GM18505 (cell line): Measurements from ENCODE around the gene SEMA5B.

Source experiments
- ATAC-seq: cut with Tn5 transposase; IDR thresholded peaks from one replicate; pipeline ENCODE4 v1.9.1; 2021; ENCODE audit not compliant: unreplicated experiment
- POLR2A ChIP-seq: IDR thresholded peaks from 4 replicates; pipeline ENCODE4 v1.6.1; 2011; ENCODE audit warnings: borderline replicate concordance; ENCODE audit not compliant: insufficient read depth, insufficient read length; ENCODE audit errors: extremely low read depth

Gene SEMA5B

DNA sequence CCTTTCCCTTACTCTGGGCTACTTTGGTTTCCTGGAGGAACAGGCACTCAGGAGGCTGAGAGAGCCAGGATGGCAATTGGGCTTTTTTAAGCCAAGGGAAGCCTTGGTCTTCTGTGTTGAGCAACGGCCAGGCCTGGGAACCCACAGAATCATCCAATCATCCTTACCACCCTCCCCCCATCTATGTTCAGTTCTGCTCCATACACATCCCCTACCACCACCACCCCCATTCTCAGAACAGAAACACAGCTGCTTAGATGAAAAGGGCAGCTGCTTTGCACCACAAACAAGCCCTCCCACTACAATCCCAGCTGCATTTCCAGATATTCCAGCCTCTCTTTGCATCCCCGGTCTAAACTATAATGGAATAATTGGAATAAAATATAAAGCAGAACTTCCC, 21.0 kb downstream of the SEMA5B start:
- no peak for ATAC-seq
- TF ChIP-seq POLR2A = no peak

DNA sequence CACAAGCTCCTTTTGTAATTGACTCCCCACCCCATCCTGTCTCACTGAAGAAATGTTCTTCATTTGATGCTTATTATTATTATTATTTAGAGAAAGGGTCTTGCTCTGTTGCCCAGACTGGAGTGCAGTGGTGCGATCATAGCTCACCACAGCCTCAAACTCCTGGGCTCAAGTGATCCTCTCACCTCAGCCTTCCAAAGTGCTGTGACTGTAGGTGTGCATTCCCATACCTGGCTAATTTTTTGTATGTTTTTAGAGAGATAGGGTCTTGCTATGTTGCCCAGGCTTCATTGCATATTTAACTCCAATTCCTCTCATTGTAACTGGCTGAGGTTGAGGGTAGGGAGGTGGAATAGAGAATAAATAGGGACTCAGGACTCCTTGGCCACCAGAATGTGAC, 22.3 kb downstream of the SEMA5B start:
- no peak for ATAC-seq

DNA sequence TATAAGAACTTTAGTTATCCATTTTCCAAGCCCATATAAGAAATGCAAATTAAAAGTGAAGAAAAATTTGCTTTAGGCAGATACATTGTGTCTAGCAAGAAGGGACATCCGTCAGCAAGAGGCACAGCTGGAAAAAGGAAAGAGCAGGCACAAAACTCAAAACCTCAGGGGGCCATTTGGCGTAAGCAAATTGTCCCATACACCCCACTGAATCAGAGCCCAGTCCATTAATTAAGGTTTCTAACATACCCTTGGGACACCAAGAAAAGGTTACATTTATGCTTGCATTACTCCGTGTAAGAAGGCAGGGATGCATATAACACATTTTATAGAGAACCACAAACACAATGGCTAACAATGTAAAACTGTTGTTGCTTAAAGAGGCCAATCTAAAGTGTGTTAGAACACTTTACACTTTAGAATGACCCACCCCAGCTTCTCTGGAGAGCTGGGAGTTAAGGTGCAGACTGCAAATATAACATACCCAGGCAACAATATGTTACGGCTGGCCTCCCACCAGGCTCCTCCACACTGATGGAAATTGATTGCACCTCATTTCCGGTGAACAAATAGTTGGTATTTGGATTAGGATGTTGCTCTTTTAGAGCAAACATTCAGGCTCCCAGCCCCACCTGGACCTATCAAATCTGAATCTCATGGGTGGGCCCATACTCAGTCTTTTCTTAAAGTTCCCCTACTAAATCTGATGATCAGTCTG, 23.2 kb downstream of the SEMA5B start:
- no peak for TF ChIP-seq POLR2A
- ATAC-seq = no peak

More for the DNA sequence above, 22.3 kb downstream of the SEMA5B start:
- no peak for TF ChIP-seq POLR2A

DNA sequence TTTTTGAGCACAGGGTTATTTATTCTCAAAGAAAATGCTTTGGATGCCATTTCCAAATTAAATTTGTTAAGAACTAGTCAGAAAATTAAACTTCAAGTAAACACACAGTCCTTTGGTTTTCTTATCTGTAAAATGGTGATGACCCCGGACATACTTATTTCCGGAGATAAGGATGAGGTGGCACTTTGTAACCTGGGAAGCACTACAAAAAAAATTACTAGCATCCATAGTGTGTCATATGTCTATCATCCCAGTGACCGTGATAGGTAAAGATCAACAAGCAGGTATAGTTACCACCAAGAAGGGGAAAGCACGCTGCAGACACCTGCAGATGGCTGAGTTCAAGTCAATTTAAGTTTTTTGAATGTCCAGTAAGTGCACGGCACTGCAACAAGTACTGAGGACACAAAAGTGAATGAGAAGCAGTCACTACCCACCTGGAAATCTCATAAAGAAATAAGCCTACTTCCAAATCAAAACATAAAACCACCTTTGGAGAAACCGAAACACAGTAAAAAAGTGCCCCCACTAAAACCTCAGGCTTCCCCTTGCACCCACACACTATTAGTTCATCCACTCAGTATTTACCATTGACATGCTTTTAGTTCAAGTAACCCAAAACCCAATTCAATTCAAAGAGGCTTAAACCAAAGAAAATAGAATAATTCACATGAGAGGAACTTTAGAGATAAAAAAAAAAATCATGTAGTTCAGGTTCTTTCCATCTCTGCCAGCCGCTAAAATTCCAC, 24.6 kb downstream of the SEMA5B start:
- no peak for ATAC-seq

DNA sequence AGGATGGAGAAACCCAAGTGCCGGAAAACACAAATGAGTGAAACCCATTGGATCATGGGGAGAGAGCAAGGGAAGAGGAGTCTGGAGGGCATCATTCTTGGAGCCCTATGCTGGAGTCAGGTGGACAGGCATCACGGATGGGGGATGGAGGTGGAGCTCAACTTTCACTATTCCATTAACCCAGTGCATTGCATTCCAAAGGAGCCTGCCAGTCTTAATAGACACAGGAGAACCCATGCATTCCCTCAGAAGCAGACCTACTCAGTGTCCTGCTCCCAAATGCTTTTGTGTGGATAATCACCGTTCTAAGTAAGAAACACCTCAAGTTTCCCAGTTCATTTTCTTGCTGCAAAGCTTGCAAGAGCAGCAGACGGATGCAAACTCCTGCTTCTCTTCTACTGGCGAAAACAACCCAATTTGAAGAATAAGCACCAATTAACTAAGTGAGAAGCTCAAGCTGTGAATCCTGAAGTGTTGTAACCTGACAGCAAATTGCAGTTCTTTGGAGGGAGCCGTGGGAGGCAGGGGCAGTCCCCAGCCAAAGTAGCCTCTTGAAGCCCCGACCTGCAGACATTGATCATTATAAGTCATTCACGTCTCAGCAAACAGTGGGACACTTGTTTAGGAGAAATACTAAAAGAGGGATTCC, 25.3 kb downstream of the SEMA5B start:
- TF ChIP-seq POLR2A = no peak
- no peak for ATAC-seq

More for the DNA sequence above, 24.6 kb downstream of the SEMA5B start:
- no peak for TF ChIP-seq POLR2A

DNA sequence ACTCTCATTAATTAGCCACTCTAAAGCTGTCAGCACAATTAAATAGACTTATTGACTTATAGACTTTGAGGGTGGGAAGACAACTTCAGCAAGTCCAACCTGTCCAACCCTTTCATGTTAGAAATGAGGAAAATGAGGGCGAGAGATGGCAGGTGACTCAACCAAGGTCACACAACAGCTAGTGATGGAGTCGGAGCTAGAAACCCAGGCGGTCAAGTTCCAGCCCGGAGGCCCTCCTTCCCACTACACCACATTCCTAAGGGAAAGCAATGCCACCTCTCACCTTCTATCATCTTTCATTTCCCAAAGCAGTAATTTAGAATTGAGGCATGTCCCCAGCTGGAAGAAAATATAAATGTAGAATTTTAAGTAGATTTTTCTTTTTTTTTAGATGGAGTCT, 28.7 kb downstream of the SEMA5B start:
- no peak for ATAC-seq
- no peak for TF ChIP-seq POLR2A

DNA sequence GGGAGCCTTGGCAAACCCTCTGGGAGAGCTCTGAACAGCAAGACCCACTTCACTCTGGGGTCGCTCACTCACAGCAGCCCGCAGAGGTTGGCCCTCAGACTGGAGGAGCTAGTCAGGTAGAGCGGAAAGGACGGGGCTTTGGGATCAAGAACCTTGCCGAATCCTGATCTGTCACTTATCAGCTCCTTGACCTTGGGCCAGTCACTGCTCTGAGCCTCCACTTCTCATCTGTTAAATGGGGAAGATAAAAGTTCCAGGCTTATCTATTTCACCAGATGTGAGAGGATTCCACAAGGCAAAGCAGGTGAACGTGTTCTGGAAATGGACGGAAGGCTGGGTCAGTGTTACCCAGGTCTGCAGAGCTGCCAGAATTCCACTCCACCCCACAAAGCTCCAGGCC, 29.4 kb downstream of the SEMA5B start:
- no peak for TF ChIP-seq POLR2A
- no peak for ATAC-seq

DNA sequence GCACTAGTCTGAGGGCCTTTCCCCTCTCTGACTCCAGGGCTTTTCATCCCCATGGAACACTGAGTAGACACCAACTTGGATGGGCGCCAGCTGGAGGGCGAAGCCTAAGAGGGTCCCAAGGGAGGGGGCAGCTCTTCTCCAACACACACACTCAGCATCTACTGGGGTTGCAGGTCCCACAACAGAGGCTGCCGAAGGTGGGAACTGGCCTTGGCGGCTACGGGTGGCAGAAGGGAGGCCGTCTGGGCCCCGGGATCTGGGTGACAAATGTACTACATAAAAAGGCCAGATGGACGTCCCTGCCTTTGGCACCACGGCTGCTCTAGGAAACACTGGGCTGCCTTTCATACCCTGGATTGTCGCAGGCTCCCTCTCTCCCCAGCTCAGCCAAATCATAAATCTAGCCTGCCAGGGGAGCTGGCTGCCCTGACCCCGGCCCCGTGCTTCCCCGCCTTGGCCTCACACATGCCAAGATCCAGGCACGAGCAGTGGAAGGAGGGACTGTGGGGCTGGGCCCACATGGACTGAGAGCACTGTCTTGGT, 31.5 kb downstream of the SEMA5B start:
- no peak for TF ChIP-seq POLR2A

DNA sequence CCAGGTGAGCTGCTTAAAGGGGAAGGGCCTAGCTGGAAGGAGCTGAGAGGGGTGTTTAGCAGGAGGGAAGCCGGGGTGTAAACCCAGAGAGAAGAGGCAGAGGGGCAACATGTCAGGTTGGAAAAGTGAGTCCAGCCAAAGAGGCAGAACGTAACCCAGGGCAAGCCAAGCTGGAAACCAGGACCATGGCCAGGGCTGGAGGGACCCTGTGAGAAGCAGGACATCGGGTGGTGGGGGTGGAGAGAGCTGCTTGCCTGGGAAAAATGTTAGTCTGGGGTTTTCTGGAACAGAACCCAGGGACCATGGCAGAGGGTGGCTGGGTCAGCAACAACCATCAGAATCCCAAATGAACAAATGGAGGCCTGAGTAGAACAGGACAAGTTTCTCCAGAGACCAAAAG, 32.6 kb downstream of the SEMA5B start:
- ATAC-seq = no peak
- TF ChIP-seq POLR2A = no peak

More for the DNA sequence above, 31.5 kb downstream of the SEMA5B start:
- no peak for ATAC-seq

DNA sequence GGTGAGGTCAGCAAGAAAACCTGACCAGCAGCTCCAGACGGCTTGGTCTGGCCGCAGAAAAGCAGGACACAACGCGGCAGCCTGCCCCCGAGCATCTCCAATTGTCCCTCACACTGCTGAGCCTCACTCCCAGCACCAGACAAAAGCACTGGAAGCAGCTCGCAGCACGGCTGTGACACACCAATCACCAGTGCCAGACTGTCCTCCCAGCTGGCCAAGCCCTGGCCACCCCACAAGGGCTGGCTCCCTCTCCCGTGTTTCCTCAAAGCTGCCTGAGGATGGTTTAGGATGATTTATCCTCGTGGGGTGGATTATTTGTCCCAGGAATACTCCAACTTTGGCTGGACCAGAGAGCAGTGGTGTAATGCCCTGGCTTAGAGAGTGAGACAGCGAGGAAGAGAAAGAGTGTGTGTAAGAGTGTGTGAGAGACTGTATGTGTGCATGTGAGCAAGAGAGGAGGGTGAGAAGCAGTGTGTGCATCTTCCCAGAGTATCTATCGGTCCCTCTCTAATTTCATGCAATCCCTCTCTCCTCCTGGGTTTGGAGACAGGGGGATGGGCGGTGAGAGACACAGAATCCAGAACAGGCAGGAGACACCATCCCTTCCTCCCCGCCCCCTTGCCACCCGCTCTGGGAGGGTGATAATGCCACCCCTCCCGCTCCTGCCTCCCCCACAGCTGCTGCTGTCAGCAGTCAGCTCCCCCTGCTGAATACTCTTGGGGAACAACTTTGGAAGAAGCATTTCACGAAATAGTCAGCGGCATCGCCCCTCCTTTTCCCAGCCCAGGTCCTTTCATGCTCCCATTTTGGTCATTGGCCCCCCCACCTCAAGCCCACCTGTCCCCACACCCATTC, 34.2 kb downstream of the SEMA5B start:
- TF ChIP-seq POLR2A = no peak

DNA sequence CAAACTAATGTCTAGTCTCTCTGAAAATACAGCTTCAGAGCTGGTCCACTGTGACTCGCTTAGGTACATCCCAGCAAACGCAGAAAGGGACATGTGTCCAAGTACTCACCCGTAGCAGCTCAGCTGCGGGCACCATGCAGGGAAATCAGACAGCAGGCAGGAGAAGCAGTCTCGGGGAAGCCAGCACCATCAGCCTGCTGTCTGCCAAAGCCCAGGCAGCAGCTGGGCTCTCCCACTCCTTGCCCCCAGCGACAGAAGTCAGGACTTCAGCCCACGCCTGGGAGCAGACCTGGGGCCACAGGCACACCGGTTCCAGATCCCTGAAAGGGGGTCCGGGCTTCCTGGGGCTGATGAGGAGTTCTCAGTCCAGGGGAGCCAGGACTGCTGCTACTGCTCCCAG, 34.9 kb downstream of the SEMA5B start:
- no peak for ATAC-seq
- no peak for TF ChIP-seq POLR2A

More for the DNA sequence above, 34.2 kb downstream of the SEMA5B start:
- ATAC-seq = no peak

DNA sequence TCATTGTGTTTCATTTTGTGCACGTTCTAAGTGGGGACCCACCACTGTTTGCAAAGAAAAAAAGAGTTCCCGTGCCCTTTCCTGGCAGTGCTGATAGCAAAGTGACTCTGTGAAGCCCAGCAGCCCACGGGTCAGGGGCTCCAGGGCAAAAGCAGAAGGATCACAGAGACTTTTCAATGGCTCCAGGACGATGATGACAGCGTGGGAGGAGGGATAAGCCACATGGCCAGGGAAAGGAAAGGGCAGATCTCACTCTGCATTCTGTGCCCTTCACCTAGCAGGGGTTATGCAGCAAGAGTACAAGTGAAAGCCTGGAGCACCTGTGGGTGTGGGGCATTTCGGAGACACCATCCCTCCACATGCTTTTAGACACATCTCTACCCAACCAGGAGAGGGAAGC, 35.4 kb downstream of the SEMA5B start:
- TF ChIP-seq POLR2A = no peak
- no peak for ATAC-seq

DNA sequence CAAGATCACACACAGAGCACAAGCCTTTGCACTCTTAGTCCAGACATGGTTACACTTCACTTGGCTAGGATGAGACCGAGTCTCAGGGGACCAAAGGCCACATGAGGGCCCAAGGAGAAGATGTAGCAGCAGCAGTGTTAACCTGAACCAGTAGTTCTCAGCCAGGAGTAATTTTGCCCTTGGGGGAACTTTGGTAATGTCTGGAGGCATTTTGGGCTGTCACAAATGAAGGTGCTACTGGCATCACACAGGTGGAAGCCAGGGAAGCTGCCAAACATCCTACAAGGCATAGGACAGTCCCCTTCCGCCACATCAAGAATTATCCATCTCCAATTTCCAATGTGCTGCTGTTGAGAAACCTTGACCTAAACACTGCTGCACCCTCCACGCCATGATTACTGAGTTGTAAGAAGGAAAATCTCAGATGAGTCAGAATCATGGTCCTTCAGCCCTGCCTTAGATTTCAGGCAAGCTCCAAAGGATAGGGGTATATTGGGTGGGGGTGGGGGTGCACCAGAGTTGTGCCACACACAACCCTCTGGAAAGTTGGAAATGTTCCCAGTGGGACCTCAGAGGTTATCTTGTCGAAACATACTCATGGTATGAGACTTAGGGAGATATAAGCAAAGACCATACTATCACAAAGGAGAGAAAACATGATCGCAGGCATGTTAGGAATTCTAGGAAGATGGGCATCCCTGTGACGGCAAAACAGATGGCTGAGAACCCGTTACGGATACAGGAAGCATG, 36.2 kb downstream of the SEMA5B start:
- no peak for ATAC-seq
- TF ChIP-seq POLR2A = no peak
